ENCODE results near the gene ABL2.

Gene ABL2

DNA sequence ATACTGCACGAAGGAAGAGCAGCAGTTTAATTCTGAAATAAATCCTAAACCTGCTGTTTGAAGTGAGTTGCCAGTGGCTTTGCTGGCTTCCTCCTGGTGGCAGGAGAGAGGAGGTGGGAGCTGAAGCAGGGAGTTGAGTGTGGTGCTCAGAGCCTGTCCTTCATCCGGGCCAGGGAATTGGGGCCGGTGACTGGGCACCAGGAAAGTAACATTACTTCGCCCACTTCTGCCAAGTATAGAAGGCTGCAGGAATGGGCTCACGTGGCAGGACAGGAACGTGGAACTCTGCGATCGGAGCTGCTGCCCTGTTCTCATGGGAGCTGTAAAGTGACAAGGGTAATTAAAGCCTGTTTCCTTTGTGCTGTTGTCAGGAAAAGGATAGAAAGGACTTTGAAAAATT, 139.0 kb downstream of the ABL2 start:
- DNase-seq = no peak

DNA sequence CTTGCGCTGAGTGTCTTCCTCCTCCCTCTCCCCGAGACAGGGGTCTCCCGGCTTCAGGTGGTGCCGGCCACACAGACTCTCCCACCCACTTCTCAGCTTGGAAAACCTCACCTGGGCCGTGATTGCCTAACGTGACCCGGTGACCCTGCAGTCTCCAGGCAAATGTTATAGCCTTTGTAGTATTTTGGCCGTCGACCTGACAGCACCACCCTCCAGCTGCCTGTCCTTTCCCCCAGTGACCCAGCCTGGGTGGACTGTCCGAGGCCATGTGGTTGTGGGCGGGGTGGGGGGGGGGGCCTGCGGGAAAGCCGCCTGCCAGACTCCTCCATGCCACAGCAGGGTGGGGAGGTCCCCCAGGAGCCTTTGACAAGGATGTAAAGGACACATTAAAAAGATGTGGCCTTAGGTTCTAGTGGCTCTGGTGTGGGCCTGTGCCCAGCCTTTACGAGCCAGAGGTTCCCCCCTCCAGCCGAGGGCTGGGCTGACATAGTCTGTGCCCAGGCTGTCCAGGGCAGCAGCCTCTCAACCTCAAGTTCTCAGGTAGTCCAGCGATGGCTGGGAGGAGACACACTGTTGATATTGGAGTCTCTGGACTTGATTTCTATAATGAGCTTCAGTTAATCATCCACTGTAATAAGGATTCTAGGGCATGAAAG, 139.5 kb downstream of the ABL2 start:
- no peak for DNase-seq

DNA sequence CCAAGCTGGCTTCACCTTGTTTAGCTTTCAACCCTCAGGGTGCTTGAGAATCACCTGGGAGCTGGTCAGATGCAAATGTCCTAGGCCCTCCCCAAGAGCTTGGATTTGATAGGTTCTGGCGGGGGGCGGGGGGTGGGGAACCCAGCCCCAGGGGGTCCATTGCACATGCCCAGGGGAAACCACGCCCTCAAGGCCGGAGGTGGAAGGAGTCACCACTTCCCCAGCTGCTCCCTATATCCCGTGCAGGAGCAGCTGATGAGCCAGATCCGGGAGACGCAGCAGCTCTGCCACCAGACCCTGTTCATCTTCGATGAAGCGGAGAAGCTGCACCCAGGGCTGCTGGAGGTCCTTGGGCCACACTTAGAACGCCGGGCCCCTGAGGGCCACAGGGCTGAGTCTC, 141.8 kb downstream of the ABL2 start:
- DNase-seq = no peak

DNA sequence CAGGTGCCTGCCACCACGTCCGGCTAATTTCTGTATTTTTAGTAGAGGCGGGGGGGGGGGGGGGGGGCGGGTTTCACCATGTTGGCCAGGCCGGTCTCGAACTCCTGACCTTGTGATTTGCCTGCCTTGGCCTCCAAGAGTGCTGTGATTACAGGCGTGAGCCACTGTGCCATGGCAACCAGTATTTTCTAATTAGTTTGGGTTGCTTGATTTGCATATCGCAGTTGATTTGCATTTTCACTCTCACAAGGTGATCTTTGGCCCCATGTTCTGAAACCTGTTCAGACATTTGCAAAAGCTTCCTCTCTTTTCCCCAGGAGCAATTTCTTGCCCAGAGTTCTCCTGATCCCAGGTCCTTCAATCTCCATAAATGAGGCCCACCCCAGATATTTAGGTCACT, 145.9 kb downstream of the ABL2 start:
- DNase-seq = no peak

DNA sequence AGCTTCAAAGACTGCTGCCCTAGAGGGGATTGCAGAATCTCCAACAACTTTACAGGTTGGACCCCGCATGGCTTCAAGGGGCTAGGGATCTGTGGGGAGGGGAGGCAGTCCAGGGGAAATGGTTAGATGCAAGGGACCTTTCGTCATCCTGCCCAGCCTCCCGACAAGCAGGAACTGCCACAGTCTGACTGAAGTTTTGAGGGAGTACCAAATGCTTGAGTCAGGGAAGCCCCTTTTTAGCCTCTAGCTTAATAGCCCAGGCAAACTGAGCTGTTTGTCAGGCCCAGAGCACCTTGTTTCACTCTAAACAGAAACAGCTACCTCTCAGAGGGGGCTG, 146.5 kb downstream of the ABL2 start:
- DNase-seq = peak in 3 of 5 donors; percentile 15 to 40 (median 17)

DNA sequence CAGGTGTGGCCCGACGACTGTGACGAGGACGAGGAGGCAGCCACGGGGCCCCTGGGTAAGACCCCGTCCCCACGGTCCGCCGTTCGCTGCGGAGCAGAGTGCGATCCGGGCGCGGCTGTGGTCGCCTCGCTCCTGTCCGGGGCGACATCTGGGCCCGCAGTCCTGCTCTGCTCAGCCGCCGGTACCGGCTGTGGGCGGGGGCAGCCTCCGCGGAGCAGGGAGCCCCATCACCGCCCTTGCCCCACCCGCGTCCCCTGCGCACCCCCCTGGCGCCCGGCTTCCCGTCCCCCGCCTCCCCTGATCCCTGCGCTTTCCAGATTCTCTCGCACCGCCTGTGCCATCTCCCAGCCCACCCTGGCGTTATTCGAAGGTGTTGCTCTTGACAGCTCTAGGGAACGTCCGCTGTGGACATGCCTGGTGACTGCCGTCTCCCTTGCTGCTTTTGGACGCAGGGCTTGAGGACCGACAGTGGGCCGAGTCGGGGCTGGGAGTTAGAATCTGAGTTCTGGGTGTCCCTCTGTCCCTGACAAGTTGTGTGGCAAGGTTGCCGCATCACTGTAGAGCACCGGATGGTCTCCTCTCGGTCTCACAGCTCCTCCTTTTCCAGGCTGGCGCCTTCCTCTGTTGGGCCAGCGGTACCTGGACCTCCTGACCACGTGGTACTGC, 147.0 kb downstream of the ABL2 start:
- peak; percentile 11 to 40 (median 24) for DNase-seq

DNA sequence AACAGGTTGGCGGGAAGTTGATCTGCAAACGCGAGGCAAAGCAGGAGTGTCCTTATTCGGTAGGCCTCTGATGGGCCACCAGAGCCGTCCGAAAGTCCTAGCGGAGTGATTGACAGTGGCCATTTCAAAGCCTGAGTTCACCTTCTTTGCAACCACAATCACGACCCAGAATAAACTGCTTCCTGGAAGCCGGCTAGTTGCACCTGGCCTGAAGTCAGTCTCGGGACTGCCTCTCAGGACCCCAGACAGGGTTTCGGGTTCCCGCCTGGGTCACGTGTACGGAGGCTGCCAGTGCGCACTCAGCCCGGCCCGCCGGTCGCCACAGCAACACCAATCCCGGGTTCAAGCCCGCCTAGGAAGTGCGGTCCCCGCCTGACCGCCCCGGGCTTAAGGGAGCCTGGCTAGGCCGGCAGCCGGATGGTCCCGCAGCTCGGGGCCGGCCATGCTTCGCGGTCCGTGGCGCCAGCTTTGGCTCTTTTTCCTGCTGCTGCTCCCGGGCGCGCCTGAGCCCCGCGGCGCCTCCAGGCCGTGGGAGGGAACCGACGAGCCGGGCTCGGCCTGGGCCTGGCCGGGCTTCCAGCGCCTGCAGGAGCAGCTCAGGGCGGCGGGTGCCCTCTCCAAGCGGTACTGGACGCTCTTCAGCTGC, 147.7 kb downstream of the ABL2 start, which contains the start of gene TOR3A:
Gene TOR3A, plus strand, starts transcription at position 384 of the 646 bp plus-strand sequence. Its CDS starts 59 bp downstream, at position 443.
- peak; percentile 51 to 87 (median 61) for DNase-seq

DNA sequence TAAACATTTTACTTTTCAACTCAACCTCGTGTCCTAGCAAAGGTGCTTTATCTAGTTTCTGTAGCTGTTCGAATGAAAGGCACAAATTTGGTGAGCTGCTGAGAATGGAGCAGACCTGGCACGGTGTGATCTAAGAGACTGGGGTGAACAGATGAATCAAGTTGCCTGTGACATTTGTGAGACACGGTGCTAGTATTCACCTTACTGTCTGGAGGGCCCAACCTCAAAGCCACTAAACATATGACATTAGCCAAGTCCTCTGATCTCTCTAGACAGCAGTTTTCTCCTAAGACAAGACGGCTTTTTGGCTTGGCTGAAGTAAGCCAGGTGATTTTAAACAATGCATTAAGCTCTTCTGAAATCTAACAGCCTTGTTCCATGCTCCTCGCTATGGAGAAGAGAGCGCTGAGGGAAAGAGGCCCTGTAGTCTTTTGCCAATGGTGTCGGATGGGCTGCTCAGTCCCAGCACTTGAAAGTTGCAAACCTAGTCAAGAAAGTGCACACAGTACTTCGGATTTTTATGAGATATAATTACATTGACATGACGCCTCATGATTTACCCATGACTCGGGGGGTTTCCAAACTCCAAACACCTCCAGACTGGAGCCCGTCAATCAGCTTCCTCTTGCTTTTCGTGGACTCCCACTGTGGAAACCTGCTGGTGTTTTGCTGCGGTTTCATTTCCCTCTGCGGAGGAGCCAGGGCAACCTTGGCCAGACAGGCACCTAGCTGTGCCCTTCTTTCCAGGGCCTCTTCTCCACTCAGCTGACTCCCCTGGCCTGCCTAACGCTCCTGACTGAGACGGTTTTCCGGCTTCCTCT, 148.4 kb downstream of the ABL2 start:
- peak; percentile 14 to 50 (median 41) for DNase-seq

DNA sequence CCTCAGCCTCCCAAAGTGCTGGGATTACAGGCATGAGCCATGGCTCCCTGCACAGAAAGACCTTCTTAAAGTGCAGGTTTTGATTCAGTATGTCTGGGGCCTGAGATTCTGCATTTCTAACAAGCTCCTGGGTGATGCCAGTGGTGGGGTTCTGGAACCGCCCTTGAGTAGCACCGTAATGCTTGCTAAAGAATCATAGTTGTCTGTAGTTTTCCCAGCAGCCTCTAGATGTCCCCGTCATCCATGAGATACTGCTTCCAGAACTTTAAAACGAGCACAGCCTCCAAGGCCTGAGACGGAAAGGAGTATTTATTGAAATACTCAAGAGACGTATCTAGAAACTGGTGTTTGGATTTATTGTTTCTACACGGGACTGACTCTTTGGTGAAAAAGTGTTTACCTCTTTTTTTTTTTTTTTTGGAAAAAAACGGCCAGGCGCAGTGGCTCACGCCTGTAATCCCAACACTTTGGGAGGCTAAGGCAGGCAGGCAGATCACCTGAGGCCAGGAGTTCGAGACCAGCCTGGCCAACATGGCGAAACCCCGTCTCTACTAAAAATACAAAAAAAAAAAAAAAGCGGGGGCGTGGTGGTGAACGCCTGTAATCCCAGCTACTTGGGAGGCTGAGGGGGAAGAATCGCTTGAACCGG, 150.2 kb downstream of the ABL2 start:
- peak in 4 of 5 donors; percentile 24 to 70 (median 40) for DNase-seq

DNA sequence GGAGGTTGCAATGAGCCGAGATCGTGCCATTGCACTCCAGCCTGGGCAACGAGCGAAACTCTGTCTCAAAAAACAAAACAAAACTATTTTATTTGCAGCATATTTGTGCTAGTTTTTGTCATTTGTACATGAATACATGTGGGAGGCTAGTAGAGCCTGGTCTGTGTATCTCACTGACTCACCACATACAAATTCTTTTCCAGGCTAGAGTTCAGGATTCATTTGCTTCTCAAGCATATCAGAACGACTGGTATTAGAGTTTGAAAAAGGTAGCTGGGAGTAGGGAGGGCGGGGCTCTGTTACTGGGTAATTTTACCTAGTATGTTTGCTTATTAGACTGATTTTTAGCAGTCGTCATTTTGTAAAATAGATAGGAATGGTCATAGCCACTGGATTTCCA, 152.1 kb downstream of the ABL2 start:
- no peak for DNase-seq

DNA sequence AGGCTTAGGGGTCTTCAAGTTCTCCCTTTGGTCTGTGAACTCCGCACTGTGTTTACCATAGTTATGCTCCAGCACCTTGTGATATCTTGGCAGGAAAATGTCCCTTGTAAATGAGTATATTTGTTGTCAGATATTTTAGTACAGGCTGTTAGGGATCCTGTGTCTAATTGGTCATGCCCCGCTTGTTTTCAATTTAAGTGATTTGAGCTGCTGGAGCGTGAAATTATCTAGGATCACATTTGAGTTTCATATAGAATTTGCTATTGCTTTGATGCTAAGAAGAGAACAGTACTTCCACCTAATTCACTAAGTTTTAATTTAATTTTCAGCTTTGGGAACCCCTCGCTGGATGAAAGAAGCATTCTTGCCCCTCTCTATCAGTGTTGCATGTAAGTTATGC, 163.0 kb downstream of the ABL2 start:
- DNase-seq = no peak

DNA sequence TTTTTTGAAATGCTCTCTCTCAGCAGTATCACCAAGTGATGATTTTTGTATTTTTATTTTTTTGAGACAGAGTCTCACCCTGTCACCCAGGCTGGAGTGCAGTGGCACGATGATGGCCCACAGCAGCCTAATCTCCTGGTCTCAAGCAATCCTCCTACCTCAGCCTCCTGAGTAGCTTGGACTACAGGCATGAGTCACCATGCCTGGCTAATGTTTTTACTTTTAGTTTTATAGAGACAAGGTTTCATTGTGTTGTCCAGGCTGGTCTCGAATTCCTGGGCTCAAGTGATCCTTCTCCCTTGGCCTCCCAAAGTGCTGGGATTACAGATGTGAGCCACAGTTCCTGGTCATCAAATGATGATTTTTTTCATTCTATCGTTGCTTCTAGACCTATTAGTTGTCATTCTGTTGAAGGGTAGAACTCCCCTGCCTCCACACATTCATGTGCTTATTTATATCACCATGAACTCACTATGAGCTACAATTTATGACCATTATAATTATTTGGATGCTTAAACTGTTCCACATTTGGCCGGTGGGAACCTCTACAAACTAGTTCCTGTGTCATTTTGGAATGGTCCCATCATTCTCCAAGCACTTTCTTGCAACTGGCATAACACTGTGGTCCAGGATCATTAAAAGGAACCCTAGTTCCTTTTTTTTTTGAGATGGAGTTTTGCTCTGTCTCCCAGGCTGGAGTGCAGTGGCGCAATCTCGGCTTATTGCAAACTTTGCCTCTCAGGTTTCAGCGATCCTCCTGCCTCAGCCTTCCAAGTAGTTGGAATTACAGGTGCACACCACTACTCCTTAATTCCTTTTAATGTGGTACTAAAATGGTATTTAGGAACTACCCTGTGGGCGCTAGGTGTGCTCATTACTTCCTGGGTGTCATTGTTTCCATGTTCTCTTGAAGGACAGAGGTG, 167.9 kb downstream of the ABL2 start:
- DNase-seq = no peak

DNA sequence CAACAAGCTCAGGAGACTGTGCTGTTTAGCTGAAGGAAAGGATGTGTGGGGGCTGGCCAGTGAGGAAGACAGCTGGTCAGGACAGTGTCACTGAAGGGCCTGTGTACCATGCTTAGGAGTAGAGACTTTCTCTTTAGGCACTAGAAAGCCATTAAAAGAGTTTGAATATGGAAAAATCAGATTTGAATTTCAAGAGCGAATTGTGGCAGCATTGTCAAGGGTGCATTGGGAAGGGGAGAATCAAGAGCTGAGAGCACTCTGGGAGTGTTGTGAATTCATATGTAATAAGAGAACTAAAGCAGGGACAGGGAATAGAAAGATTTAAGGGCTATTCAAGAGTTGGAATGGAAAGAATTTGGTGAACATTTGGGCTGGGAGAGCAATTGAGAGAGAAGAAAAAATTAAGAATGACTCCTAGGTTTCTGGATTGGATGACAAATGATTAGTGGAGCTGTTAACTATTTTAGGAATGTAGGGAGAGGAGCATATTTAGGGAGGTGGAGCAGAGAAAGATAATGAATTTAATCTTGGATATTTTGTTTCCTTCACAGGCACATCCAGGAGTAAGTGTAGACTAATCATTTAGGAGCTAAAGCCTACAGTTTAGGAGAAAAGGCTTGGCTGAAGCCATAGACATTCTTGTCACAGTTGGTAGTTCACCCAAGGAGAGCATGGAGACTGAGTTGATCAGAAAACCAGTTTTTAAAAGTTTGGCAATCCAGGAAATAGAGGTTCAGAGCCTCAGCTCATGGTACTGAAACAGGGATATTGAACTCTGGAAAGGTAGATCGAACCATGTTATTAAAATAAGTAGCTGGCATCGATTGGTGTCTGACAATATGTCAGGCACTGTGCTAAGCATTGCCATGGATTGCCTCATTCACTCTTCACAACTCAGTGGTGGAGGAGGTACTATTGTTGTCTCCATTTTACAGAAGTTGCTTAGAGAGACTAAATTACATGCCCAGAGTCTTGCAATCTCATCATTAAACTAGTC, 170.7 kb downstream of the ABL2 start:
- no peak for DNase-seq

DNA sequence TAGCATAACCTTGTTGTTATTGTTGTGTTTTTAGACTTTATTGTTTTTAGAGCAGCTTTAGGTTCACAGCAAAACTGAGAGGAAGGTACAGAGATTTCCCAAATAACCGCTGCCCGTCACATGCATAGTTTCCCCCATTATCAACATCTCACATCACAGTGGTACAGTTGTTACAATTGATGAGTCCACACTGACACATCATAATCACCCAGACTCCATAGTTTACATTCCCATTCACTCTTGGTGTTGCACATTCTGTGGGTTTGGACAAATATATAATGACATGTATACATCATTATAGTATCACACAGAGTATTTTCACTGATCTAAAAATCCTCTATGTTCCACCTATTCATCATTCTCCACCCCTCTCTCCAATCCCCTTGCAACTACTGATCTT, 173.5 kb downstream of the ABL2 start:
- DNase-seq = no peak

DNA sequence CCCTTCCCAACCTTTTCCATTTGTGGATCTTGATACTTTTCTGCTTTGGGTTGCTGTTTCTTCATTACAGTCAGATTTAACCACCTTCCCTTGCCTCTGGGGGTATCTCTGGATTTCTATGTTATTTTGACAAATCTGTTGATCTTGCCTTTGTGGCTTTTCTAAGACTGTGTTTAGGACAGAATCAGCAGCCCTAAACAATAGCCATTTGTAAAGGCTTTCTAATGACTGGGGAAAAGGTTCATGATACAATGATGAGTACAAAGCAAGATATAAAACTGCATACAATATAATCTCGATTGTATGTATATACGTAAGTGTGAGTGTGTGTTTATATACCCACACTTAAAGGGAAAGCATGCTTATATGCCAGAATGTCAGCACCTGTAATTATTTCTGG, 176.0 kb downstream of the ABL2 start:
- DNase-seq = no peak

DNA sequence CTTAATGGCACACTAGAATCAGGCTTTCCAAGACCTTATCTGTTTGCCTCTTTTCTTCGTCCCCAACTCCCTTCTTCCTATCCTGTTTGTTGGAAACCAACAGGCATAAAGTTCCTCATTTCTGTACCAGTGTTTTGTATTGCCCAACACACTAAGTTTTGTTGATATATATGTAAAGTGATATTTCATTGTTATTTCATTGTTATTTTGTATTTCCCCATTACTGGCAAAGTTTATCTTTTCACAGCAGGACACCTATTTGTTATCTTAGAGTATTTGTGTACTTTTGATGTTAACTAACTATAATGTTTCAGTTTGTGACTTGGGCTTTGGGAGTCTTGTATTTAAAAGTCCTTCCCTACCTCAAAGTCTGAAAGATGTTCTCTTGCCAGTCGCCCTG, 176.7 kb downstream of the ABL2 start:
- DNase-seq = no peak
